HUES64 (cell line): ENCODE data around the gene PTGER2. TPM values are rescaled to one million over a fixed set of nuclear protein-coding genes. Genes with fewer than 3 reads are reported as not detected.

Experiments
- H3K27ac ChIP-seq: 2 replicates; pipeline ENCODE4 v1.7.0; 2013; ENCODE audit warnings: low read depth, low read length, inconsistent platforms
- H3K27me3 ChIP-seq: 2 replicates; pipeline ENCODE4 v1.6.1; 2013; ENCODE audit warnings: mild to moderate bottlenecking, low read length; ENCODE audit not compliant: insufficient read depth
- H3K36me3 ChIP-seq: 2 replicates; pipeline ENCODE4 v1.6.1; 2013; ENCODE audit warnings: mild to moderate bottlenecking, low read length; ENCODE audit not compliant: insufficient read depth
- H3K4me1 ChIP-seq: 2 replicates; pipeline ENCODE4 v1.6.1; 2013; ENCODE audit warnings: mild to moderate bottlenecking, low read length, moderate library complexity; ENCODE audit not compliant: insufficient read depth
- H3K4me3 ChIP-seq: 2 replicates; pipeline ENCODE4 v1.5.1; 2013; ENCODE audit warnings: mild to moderate bottlenecking, low read length, moderate library complexity
- H3K9ac ChIP-seq: 2 replicates; pipeline ENCODE4 v1.6.1; 2013; ENCODE audit warnings: mild to moderate bottlenecking, low read depth, low read length
- H3K9me3 ChIP-seq: 2 replicates; pipeline ENCODE4 v1.6.1; 2013; ENCODE audit warnings: low read depth, low read length; ENCODE audit not compliant: insufficient read depth
- WGBS: fragments of 150-250, 120-280 bp; methylation state at CpG from one replicate; pipeline ENCODE4 v1.1.7; 2013; ENCODE audit warnings: missing lambda C conversion rate; 5-methylcytosine and 5-hydroxymethylcytosine counted together
- polyA plus RNA-seq, 2 experiments: library from polyadenylated mRNA; stranded (reverse); fragments of 50-300 nt; gene quantifications; one replicate each; pipeline ENCODE4 v1.2.3, GENCODE V29; 2013

Gene PTGER2, protein sequence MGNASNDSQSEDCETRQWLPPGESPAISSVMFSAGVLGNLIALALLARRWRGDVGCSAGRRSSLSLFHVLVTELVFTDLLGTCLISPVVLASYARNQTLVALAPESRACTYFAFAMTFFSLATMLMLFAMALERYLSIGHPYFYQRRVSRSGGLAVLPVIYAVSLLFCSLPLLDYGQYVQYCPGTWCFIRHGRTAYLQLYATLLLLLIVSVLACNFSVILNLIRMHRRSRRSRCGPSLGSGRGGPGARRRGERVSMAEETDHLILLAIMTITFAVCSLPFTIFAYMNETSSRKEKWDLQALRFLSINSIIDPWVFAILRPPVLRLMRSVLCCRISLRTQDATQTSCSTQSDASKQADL
- polyA plus RNA-seq (2013, experiment 1 of 2) = 0.40 TPM
- polyA plus RNA-seq (2013, experiment 2 of 2) = 0.13 TPM

DNA sequence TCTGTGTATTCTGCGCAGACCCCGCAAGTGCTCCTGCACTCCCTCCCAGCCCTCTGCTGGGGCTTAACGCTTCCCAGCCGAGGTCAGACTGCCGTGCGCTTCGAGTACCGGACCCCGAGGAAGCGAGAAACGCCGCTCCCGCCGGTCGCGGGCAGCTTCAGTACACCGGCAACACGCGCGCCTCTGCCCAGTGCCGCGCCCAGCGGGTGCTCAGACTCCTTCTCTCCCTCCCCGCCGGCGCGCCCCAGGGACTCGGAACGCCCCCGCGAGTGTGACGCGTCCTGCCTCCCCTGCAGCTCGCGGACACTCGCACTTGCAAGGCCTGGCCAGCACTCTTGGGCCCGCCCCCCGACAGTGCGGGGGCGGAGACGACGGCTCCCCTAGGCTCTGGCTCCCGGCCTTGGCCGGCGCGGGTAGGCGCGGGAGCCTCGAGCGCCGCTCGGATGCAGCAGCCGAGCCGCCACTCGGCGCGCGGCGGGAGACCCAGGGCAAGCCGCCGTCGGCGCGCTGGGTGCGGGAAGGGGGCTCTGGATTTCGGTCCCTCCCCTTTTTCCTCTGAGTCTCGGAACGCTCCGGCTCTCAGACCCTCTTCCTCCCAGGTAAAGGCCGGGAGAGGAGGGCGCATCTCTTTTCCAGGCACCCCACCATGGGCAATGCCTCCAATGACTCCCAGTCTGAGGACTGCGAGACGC is at the start of gene PTGER2:
Gene PTGER2, plus strand, starts transcription at position 410 of the 692 bp plus-strand sequence. Its CDS starts 237 bp downstream, at position 647.
- under 1% methylated on average over 73 of the region's 73 CpGs for WGBS
- Histone ChIP-seq H3K9me3 (no peaks in the 10 kb centered on the region), H3K9ac (peak within 1 kb of the TSS; percentile 45), H3K36me3 (no peaks in the 10 kb centered on the region), H3K4me1 (no peaks in the 10 kb centered on the region), H3K27ac (no peak within 1 kb of the TSS), H3K27me3 (peaks cover 72% of the 10 kb centered on the region), H3K4me3 (peak within 1 kb of the TSS; percentile 58)

DNA sequence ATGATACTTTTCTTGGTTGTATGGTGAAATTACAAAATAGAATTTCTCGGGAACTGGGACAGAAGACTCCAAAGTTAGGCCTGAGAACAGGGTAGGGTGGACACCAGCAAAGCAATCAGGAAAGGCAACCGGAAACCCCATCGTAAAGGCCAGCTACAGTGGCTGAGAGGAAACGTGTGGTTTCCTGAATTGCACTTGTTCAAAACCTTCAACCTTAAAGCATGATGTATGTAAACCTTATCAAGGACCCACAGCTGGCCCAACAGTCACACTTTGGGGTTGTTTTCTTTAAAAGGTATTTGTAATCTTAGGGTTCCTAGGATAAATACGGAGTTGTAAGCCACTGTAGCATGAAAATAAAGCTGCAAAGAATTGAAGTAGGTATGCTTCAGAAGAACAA is 48.9 kb upstream of the PTGER2 start:
- H3K9me3 ChIP-seq = no peaks in the 10 kb centered on the region
- no peak overlapping the region for H3K27ac ChIP-seq
- H3K4me1 ChIP-seq = peaks cover 6% of the 10 kb centered on the region
- WGBS = 87% methylated on average over 5 of the region's 5 CpGs
- H3K27me3 ChIP-seq = peaks cover 52% of the 10 kb centered on the region
- no peak overlapping the region for H3K9ac ChIP-seq
- H3K36me3 ChIP-seq = no peaks in the 10 kb centered on the region
- no peak overlapping the region for H3K4me3 ChIP-seq

DNA sequence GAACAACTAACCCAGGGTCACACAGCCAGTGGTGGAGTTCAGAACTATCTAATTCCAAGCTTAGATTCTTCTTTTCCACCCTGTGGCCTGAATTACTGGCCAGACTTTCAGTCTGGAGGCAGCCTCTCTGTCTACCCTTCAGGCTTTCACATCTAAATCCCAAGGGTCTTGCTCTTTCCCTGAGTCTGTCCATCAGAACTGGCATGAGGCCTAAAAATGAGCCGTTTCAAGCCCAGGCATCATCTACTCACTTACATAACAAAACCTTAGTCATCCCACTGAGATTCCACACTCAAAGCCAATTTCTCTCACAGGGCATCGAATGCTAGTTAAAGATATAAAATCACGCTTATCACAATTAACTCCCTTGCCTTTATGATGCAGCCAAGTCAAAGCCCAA is 47.9 kb upstream of the PTGER2 start:
- H3K36me3 ChIP-seq = no peaks in the 10 kb centered on the region
- WGBS = 85% methylated on average over 3 of the region's 3 CpGs
- peaks cover 6% of the 10 kb centered on the region for H3K4me1 ChIP-seq
- H3K9ac ChIP-seq = no peak overlapping the region
- peaks cover 60% of the 10 kb centered on the region for H3K27me3 ChIP-seq
- no peaks in the 10 kb centered on the region for H3K9me3 ChIP-seq
- H3K4me3 ChIP-seq = no peak overlapping the region
- no peak overlapping the region for H3K27ac ChIP-seq

- H3K27ac ChIP-seq = no peak overlapping the region
- no peak overlapping the region for H3K4me3 ChIP-seq
- WGBS = 90% methylated on average over 5 of the region's 5 CpGs
- H3K9ac ChIP-seq = no peak overlapping the region
- H3K36me3 ChIP-seq = no peaks in the 10 kb centered on the region
- peaks cover 60% of the 10 kb centered on the region for H3K27me3 ChIP-seq
- peaks cover 6% of the 10 kb centered on the region for H3K4me1 ChIP-seq
- no peaks in the 10 kb centered on the region for H3K9me3 ChIP-seq
Observed at GRCh38 chr14:52266782-52267181, 47.3 kb upstream of the PTGER2 start.

- no peak within 1 kb of the TSS for H3K27ac ChIP-seq
- peaks cover 60% of the 10 kb centered on the region for H3K27me3 ChIP-seq
- H3K9ac ChIP-seq = peak within 1 kb of the TSS; percentile 48
- H3K4me3 ChIP-seq = peak within 1 kb of the TSS; percentile 56
- no peaks in the 10 kb centered on the region for H3K9me3 ChIP-seq
- 2% methylated on average over 63 of the region's 63 CpGs for WGBS
- H3K36me3 ChIP-seq = no peaks in the 10 kb centered on the region
- H3K4me1 ChIP-seq = peaks cover 6% of the 10 kb centered on the region
Observed at GRCh38 chr14:52267501-52268278, 46.4 kb upstream of the PTGER2 start, which contains the start of gene PTGDR. TSS of gene PTGDR (plus strand) at chr14:52267698. CDS start at chr14:52267815, 117 bp downstream.

DNA sequence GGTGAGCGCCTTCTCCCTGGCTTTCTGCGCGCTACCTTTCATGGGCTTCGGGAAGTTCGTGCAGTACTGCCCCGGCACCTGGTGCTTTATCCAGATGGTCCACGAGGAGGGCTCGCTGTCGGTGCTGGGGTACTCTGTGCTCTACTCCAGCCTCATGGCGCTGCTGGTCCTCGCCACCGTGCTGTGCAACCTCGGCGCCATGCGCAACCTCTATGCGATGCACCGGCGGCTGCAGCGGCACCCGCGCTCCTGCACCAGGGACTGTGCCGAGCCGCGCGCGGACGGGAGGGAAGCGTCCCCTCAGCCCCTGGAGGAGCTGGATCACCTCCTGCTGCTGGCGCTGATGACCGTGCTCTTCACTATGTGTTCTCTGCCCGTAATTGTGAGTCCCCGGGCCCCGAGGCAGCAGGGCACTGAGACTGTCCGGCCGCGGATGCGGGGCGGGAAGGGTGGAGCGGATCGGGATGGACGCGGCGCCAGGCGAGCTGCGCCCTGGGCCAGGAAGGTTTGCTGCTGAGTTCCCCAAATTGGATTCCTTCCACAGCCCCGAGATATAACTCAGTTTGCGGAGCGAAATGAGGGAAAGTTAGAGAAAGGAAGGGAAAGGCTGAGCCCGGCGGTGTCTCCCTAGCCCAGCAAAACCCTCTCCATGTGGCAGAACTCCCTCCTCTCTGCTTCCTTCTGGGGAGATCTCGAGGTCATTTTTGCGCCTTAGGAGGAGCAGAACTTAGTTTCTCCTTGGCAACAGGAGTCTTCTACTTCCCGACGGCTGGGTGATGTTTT is 45.6 kb upstream of the PTGER2 start:
- H3K27ac ChIP-seq = no peak overlapping the region
- peaks cover 6% of the 10 kb centered on the region for H3K4me1 ChIP-seq
- H3K36me3 ChIP-seq = no peaks in the 10 kb centered on the region
- H3K27me3 ChIP-seq = peaks cover 56% of the 10 kb centered on the region
- WGBS = 3% methylated on average over 54 of the region's 54 CpGs
- peak overlapping the region; percentile 56 for H3K4me3 ChIP-seq
- peak overlapping the region; percentile 48 for H3K9ac ChIP-seq
- no peaks in the 10 kb centered on the region for H3K9me3 ChIP-seq

DNA sequence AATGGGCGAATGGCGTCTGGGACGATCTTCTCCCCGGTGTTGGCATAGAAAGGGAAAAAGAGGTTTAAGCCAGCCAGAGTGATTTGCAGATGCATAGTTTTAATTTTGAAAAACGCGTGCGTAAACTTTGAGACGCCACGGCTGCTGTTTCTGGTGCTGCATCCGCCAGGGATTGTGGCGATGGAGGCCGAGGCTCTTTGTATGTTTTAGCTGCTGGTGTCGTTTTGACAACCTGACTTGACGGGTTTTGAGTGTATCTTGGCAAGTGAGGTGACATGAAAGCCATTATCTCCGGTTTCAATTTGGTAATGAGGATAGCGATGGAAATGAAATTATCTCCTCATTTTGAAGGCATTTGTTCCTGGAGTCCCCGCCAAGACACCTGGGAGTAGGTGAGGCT is 45.0 kb upstream of the PTGER2 start:
- H3K9me3 ChIP-seq = no peaks in the 10 kb centered on the region
- H3K27ac ChIP-seq = no peak overlapping the region
- peaks cover 6% of the 10 kb centered on the region for H3K4me1 ChIP-seq
- H3K27me3 ChIP-seq = peaks cover 56% of the 10 kb centered on the region
- H3K9ac ChIP-seq = peak overlapping the region; percentile 48; the same call in 1 of the 2 replicates
- no peaks in the 10 kb centered on the region for H3K36me3 ChIP-seq
- 85% methylated on average over 17 of the region's 17 CpGs for WGBS
- H3K4me3 ChIP-seq = peak overlapping the region; percentile 56

DNA sequence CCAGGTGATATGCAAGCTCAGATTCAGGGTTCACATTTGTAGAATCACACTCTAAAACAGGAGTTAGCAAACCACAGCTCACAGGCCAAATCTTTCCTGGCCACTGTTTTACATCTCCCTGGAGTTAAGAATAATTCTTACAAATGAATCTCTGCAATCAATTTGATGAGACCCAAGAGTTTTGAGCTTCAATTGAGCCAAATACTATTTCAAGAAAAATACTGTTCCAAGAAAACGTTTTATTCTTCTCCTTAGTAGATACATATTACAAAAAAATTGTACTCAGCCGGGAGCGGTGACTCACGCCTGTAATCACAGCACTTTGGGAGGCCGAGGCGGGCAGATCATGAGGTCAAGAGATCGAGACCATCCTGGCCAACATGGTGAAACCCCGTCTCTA is 44.1 kb upstream of the PTGER2 start:
- peaks cover 56% of the 10 kb centered on the region for H3K27me3 ChIP-seq

GRCh38 chr14:52271538-52271937 is 42.6 kb upstream of the PTGER2 start:
- Histone ChIP-seq H3K27ac (no peak overlapping the region), H3K9me3 (no peaks in the 10 kb centered on the region), H3K36me3 (no peaks in the 10 kb centered on the region), H3K9ac (no peak overlapping the region), H3K27me3 (peaks cover 45% of the 10 kb centered on the region), H3K4me3 (no peak overlapping the region), H3K4me1 (peaks cover 12% of the 10 kb centered on the region)
- WGBS = 100% methylated on average over 1 of the region's 1 CpG

More for the DNA sequence above, 44.1 kb upstream of the PTGER2 start:
- peaks cover 6% of the 10 kb centered on the region for H3K4me1 ChIP-seq
- H3K9ac ChIP-seq = no peak overlapping the region
- H3K9me3 ChIP-seq = no peaks in the 10 kb centered on the region
- 85% methylated on average over 8 of the region's 8 CpGs for WGBS
- H3K36me3 ChIP-seq = no peaks in the 10 kb centered on the region
- H3K27ac ChIP-seq = no peak overlapping the region
- H3K4me3 ChIP-seq = no peak overlapping the region

GRCh38 chr14:52272375-52272774 is 41.7 kb upstream of the PTGER2 start:
- no peak overlapping the region for H3K27ac ChIP-seq
- no peak overlapping the region for H3K9ac ChIP-seq
- H3K4me1 ChIP-seq = peaks cover 12% of the 10 kb centered on the region
- H3K36me3 ChIP-seq = no peaks in the 10 kb centered on the region
- 71% methylated on average over 3 of the region's 3 CpGs for WGBS
- H3K27me3 ChIP-seq = peaks cover 37% of the 10 kb centered on the region
- no peaks in the 10 kb centered on the region for H3K9me3 ChIP-seq
- no peak overlapping the region for H3K4me3 ChIP-seq
